SHP77 (cell line): Measurements from ENCODE around the gene NUMB.
"Not testable (repeated sequence)": the region's sequence is repeated elsewhere in the genome, so short reads cannot be mapped to it uniquely, and the experiment has no call there.

Experiments used
- DNase-seq, 2 experiments: peaks; one replicate each; lab custom pipeline; 2025; lab: John Stamatoyannopoulos, UW

The NUMB gene

DNA sequence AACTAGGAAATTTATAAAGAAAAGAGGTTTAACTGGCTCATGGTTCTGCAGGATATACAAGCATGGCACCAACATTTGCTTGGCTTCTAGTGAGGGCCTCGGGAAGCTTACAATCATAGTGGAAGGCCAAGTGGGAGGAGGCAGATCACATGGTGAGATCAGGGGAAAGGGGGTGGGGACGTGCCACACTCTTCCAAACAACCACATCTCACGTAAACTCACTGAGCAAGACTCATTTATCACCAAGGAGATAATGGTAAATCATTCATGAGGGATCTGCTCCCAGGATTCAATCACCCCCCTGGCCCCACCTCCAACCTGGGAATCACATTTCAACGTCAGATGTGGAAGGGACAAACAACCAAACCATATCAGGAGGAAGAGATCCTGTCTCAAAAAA lies 35.8 kb downstream of the NUMB start:
- no peak for DNase-seq

DNA sequence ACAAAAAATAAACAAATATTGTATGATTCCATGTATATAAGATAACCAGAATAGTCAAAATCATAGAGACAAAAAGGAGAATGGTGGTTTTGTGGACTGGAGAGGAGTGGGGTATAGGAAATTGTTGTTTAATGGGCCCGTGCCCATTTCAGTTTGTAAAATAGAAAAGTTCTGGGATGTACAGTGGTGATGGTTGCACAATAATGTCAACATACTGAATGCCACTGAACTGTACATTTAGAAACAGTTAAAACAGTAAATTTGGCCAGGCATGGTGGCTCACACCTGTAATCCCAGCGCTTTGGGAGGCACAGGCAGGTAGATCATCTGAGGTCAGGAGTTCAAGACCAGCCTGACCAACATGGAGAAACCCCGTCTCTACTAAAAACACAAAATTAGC lies 40.1 kb downstream of the NUMB start:
- DNase-seq = no peak

DNA sequence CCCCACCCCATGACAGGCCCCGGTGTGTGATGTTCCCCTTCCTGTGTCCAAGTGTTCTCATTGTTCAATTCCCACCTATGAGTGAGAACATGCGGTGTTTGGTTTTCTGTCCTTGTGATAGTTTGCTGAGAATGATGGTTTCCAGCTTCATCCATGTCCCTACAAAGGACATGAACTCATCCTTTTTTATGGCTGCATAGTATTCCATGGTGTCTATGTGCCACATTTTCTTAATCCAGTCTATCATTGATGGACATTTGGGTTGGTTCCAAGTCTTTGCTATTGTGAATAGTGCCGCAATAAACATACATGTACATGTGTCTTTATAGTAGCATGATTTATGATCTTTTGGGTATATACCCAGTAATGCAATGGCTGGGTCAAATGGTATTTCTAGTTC lies 52.1 kb downstream of the NUMB start:
- DNase-seq = not testable (repeated sequence)

DNA sequence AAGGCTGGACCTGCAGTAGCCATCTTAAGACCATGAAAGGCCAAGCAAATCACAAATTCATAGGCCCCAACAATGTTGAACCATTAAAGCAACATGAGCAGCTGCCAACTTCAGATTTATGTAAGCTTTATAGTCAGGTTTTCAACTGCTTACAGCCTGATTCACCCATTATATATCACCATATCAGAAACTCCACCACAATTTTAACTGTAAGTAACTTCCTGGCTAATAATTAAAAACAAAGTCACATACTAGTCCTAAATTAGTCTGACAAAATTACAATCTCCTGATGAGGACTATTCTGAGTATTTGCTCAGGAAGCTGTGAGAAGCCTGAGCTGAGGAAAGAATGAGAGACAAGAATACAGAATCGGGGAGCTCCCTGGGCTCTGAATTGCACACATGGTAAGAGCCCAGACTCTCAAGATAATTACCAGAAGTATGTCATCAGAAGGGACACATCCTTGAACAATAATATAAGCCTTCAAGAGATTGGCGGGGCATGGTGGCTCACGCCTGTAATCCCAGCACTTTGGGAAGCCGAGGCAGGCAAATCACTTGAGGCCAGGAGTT lies 55.1 kb downstream of the NUMB start:
- no peak for DNase-seq

DNA sequence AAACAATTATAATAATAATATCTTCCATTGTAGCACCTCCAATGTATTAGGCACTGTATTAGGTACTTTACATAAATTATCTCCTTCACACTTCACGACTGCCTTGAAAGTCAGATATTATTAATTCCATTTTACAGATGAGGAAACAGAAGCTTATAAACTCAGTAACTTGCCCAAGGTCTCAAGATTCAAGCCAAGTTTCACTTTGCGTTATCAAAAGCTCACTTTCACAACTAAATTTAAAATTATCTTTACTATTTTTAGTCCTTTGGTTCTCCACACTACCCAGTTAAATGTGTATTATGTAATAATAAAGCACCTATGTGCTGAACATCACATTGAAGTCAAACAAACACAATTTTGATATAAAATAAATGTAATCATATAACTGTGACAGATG lies 55.8 kb downstream of the NUMB start:
- no peak for DNase-seq

DNA sequence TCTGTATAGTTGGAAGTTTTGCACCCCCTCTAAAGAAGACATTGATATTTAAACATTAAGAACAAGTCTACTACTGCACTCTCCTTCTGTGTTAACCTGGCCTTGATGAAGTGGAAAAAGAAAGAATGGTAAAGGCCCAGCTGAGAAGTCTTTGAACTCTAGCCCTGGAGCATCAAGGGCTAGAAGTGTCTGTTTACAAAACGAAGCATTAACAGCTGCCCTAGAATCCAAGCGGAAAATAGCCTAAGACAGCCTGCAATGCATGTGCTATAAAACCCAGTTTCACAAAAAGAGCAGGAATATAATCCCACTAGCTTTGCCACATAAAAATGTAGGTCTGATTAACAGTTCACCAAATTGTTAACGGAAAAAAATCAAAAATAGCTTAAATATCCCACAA lies 60.5 kb downstream of the NUMB start:
- DNase-seq = peak in 1 of 2 experiments; percentile 19

DNA sequence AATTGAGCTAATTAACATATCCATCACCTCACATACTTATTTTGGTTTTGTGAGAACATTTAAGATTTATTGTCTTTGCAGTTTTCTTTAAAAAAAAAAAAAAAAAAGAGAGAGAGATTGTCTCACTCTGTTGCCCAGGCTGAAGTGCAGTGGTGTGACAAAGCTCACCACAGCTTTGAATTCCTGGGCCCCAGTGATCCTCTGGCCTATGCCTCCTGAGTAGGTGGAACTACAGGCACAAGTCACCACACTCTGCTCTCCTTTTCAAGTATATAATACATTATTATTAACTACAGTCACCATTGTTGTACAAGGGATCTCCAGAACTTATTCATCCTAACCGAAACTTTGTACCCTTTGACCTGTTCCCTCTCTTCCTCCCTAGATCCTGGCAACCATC lies 64.0 kb downstream of the NUMB start:
- DNase-seq = no peak

DNA sequence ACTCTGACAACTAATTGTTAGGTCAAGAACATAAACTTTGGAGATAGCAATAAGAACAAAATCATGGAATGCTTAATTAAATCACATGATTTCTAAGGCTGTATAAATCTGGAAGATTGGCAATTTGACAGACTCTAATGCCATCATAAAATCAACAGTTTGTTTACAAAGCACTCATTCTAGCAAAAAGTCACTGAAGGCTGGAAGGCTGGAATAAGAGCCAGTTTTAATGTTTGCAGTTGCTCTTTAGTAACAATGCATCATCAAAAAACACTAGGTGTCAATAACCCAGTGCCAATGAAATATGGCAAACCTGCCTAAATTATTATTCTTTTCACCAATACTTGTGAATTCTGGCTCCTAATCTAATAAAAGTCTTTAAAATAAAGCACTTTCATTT lies 65.0 kb downstream of the NUMB start:
- DNase-seq = no peak

DNA sequence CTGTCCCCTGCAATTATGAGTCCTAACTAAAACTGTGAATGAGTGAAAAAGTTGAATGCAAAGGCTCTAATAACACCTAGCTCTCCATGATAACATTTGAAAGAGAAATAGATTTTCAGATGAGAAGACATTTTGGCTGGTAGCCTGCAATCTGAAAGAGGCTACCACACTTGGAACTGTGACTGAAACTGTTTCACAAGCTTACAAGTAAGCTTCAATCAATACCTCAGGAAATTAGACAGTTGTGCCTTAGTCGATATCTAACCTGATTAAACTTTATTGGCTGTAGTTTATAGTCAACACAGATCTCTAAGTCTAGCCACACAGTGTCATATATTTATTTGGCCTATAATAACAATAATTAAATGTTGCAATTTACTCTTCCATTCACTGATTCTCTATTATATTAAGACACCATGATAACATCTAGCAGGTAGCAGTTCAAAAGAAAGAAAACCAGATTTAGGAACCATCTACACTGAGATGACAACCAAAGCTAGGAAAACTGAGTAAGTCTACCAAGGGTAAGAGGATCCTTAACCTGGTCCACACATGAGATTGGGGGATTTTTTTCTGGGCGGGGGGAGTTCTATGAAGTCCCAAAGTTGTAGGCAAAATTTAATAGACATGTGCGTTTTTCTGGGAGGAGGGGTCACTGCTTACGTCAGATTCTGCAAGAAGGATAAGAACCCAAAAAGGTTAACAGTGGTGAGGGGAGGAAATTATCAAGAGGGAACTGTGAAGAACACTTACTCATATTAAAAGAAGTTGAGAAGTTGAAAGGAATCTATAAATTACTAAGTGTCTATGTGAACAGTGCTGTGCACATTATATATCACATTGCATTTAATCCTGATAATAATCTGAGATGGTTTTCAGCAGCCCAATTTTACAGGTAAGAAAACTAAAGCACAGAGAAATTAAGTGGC lies 65.8 kb downstream of the NUMB start:
- no peak for DNase-seq

DNA sequence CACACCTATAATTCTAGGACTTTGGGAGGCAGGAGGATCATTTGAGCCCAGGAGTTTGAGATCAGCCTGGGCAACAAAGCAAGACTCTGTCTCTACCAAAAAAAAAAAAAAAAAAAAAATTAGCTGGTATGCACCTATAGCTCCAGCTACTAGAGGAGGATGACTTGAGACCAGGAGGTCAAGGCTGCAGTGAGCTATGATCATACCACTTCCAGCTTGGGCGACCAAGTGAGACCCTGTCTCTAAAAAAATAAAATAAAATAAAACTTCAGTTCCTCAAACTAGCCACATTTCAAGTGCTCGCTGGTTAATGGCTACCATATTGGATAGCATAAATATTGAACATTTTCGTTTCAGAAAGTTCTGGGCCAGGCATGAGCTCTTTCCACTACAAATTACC lies 70.5 kb downstream of the NUMB start:
- not testable (repeated sequence) for DNase-seq

DNA sequence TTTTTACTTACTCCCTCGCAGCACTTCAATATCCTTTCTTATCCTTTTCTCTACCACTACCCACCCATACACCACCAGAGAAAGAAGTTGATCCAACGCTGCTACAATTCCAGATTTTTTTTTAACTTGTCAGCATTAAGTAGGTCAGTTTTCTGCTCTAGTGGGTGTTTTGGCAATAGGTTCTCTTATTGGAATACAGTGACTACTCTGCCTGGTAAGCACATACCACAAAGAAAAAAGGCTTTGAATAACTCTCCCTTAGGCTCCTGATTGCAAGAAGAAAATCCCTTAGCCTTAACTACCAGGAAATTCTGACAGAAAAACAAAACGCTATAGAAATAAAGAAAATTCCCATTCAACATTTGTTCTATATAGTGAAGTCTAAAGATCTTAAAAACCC lies 72.0 kb downstream of the NUMB start:
- DNase-seq = no peak

DNA sequence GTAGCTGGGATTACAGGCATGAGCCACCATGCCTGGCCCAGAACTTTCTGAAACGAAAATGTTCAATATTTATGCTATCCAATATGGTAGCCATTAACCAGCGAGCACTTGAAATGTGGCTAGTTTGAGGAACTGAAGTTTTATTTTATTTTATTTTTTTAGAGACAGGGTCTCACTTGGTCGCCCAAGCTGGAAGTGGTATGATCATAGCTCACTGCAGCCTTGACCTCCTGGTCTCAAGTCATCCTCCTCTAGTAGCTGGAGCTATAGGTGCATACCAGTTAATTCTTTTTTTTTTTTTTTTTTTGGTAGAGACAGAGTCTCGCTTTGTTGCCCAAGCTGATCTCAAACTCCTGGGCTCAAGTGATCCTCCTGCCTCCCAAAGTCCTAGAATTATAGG lies 73.3 kb downstream of the NUMB start:
- not testable (repeated sequence) for DNase-seq

DNA sequence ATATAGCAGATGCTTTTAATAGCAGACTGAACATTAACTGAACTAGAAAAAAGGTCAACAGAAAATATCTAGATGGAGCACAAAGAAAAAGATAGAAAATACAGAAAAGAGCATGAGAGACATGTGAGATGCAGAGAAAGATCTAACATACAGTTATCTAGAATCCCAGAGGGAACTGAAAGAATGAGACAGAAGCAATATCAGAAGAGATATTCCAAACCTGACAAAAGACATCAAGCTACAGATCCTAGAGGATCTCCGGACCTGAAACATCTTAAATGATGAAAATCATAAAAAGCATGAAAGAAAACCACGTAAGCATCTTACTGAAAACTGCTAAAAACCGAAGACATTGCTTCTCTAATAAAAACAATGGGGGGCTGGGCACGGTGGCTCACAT lies 75.0 kb downstream of the NUMB start:
- no peak for DNase-seq

DNA sequence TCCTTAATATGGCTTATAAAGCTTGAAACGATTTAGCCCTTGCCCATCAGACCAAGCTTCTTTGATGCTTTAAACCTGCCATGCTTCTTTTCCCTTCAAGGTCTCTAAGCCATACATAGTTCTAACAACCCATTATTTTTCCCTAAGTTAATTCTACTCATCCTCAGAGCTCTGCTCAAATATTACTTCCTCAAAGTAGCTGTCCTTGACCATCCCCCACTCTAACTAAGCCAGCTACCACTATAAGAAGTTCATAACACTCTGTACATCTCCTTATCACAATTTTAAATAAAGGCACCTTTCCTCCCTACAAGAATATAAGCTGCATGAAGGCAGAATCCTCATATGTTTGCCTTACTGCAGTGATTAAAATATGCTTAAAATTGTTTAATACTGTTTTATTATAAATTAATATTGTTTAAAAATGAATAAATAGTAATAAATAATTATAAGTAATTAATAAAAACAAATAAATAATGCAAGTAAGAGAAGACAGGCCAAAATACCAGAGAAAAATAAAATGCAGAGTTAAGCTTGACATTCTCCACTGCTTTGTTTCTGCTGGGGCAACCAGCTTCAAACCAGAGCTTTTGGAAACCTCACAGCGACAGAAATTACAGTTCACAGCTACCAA lies 76.8 kb downstream of the NUMB start:
- no peak for DNase-seq

DNA sequence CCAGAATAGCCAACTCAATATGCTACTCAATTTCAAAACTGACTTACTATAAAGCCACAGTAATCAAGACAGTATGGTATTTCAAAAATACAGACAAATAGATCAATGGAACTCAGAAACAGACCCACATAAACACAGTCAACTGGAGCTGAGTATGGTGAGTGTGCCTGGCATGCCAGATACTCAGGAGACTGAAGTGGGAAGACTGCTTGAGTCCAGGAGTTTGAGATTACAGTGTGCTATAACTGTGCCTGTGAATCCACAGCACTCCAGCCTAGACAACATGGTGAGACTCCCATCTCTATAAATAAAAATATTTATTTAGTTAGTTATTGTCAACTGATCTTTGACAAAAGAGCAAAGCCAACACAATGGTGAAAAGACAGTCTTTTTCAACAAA lies 81.8 kb downstream of the NUMB start:
- no peak for DNase-seq

DNA sequence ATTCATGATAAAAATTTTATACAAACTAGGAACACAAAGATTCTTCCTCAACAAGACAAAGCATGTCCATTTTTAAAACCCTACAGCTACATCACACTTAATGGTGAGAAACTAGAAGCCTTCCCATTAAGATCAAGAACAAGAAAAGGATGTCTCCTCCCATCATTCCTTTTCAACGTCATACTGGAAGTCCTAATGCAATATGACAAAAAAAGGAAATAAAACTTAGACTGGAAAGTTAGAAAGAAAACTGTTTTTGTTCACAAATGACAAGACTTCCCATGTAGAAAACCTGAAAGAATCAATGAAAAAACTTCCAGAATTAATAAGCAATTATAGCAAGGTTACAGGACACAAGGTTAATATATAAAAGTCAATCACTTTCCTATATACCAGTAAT lies 82.5 kb downstream of the NUMB start:
- no peak for DNase-seq

DNA sequence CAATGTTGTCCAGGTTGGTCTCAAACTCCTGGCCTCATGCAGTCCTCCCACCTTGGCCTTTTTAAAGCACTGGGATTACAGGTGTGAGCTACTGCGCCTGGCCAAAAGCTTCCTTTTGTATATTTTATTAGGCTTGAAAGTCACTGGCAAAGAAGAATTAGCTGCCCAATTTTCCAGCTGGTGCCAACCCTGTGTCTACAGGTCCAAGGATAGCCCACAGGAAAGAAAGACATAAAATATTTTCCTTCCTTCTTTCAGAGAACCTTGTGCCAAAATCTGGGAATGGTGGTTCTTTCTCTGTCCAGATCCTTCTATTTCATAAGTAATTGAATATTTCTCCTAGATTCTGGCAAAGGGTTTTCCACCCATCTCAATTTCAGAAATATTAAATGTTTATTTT lies 84.1 kb downstream of the NUMB start:
- DNase-seq = no peak

DNA sequence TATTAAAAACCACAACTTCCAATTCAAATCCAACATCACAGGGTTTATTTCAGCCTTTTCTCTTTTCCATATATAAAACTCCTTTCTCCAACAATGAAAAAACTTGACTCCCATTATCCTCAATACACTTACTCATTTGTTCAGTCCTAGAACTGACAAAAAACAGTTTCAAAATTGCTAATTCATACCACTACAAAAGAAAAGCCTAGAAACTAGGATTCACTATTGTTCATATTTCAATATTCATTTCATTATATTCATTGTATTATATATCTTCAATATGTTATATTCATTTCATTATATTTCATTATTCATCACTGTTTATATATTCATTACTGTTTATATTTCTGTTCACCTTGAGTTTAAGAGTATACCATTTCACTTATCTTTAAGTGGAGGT lies 85.8 kb downstream of the NUMB start:
- no peak for DNase-seq

DNA sequence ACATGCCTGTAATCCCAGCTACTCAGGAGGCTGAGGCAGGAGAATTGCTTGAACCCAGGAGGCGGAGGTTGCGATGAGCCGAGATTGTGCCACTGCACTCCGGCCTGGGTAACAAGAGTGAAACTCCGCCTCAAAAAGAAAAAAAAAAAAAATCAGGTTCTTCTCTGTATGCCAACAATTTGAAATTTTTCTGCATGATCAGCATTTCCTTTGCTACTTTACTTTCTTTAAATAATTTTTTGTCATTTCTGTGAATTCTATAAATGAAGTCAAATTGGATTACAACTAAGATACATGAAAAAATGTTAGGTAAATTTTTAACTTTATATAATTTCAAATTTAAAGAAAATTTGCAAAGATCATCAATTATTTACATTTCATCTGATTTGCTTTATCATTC lies 87.8 kb downstream of the NUMB start:
- DNase-seq = no peak

DNA sequence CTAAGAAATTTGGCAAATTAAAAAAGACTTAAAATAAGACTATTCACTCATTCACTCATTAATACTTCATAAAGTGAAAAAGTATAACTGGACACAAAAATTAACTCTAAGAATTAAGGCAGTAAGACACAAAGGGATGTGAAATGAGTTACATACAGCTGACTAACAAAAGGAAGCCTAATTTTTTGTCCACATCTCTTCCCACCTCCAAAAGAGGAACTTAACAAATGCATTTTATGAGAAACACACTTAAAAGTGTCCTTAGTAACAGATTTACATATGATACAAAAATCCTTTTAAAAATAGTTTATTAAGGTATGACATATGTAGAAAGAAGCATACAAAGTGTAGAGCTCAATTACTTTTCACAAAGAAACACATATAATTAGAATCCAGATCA lies 88.9 kb downstream of the NUMB start:
- DNase-seq = no peak

DNA sequence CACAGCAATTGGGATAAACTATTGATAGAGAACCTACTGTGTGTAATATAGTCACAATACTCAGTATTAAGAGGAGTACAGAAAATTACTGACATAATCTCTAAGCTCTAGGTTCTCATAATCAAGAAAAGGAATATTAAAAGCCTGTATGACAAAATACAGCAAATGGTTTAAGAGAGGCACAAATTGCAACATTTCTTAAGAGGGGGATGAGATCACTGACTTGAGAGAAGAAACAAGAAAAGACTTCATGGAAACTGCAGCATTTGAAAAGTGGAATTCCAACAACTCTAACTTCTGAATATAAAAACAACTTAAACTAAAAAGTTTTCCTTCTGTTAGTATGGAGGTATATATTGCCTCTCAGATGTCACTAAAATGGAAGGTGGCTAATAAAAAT lies 89.7 kb downstream of the NUMB start:
- no peak for DNase-seq

DNA sequence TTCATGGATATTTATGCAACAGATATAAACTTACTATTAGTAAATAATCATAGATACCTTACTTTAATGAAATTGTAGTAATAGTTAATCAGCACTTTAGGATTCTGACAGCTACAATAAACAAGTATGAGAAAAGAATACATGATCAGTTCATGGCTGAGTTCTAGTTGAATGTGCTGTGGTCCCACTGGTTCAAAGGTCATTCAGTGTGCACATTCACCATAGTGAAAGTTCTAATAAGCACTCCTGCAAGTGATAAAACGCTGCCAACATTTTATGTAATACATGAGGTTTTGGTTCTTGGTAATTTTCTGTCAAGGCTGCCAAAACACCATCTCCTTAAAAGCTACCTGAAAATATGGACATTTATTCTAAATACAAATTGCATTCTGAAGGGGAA lies 92.6 kb downstream of the NUMB start:
- no peak for DNase-seq

DNA sequence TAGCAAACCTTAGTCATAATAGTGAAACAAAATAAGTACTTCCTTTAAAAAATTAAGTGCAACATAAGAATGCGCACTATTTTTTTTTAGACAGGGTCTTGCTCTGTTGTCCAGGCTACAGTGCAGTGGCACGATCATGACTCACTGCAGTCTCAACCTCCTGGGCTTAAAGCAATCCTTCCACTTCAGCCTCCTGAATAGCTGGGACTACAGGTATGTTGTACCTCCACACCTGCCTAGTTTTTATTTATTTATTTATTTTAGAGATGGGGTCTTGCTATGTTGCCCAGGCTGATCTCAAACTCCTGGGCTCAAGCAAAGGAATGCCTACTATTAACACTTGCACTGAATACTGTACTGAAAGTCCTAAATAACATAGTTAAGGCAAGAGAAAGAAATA lies 93.8 kb downstream of the NUMB start:
- no peak for DNase-seq
